Medulla oblongata (tissue), 1 donor: ENCODE results near the gene ATXN7.

ENCODE experiments used
- DNase-seq: peaks from one replicate; pipeline ENCODE4 v3.0.0-alpha.2; 2015; ENCODE audit errors: extremely low spot score

The ATXN7 gene

DNA sequence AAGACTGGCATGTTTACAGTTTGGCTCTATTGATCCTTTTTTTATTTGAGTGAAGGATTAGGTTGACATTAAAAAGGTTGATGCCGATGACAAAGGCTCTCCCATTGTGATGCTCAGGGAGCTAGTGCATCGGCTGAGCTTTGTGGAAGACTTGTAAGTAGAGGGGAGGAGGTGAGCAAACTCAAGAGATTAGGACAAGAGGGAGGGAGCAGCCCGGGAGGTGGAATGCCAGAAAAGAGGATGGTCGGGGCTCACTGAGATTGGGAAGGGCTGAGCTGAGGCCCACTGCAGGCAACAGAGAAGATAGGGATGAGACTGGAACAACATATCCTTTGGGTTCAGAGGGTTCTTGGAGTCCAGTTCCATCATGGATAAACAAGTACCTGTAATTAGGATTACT lies 186.2 kb downstream of the ATXN7 start:
- no peak for DNase-seq
